ENCODE measurements around the gene PTPRH.
"Not testable (repeated sequence)": the region's sequence is repeated elsewhere in the genome, so short reads cannot be mapped to it uniquely, and the experiment has no call there.

Gene PTPRH

GRCh38 chr19:55244004-55244680 lies 34.8 kb upstream of the PTPRH start:
- no peak for DNase-seq

DNA sequence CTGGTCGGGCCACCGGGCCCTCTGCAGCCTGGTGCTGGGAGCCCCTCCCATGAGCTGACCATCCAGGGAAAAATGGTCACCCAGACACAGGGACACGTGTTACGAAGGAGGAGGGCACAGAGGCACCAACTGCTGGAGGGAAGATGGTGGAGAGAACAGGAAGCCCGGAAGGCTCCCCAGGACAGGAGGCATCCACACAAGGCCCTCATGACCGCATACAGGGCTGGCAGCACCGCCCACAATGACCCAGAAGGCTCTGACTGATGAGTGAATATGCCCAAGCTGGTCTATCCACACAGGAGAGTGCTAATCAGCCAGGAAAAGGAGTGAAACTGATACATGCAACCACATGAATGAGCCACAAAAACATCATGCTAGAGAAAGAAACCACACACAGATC lies 33.2 kb upstream of the PTPRH start:
- DNase-seq: no peak

- no peak for DNase-seq
These were observed 32.7 kb upstream of the PTPRH start for GRCh38 chr19:55241935-55242464.

GRCh38 chr19:55241143-55241934 lies 32.0 kb upstream of the PTPRH start:
- DNase-seq: no peak

- no peak for DNase-seq
These were observed 31.4 kb upstream of the PTPRH start for GRCh38 chr19:55240713-55241020.

- no peak for DNase-seq
These were observed 29.7 kb upstream of the PTPRH start for GRCh38 chr19:55239004-55239403.

- DNase-seq: no peak
These were observed 28.7 kb upstream of the PTPRH start for GRCh38 chr19:55238030-55238429.

GRCh38 chr19:55232986-55233385 lies 23.7 kb upstream of the PTPRH start:
- DNase-seq: no peak

- no peak for DNase-seq
These were observed 22.9 kb upstream of the PTPRH start for GRCh38 chr19:55232286-55232602.

- DNase-seq: no peak
These were observed 22.3 kb upstream of the PTPRH start for GRCh38 chr19:55231391-55232285.

GRCh38 chr19:55230780-55231179 lies 21.5 kb upstream of the PTPRH start:
- no peak for DNase-seq

GRCh38 chr19:55230329-55230728 lies 21.0 kb upstream of the PTPRH start:
- DNase-seq: no peak

DNA sequence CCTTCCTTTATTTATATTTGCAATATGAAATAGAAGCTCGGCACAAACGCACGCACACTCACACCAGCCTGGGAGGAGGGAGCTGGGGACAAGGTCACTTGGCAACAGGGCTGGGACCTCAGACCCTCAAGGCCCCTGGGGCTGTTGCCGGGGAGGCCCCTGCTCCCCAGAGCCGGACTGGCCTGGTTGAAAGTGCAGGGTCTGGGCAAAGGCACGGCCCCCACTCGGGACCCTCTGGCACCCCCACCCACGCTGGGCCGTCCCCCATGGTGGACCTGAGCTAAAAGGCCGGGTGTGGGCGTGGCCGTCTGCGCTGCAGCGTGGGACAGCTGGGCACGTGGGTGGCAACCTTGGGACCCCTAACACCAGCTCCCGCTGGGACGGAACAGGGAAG lies 20.5 kb upstream of the PTPRH start:
- DNase-seq: no peak

GRCh38 chr19:55229145-55229788 lies 20.0 kb upstream of the PTPRH start:
- DNase-seq: no peak

- DNase-seq: no peak
These were observed 19.2 kb upstream of the PTPRH start, which contains the start of gene TMEM86B for GRCh38 chr19:55228403-55229031. Gene TMEM86B (minus strand): TSS chr19:55228763. CDS start chr19:55228741, 22 bp downstream.

DNA sequence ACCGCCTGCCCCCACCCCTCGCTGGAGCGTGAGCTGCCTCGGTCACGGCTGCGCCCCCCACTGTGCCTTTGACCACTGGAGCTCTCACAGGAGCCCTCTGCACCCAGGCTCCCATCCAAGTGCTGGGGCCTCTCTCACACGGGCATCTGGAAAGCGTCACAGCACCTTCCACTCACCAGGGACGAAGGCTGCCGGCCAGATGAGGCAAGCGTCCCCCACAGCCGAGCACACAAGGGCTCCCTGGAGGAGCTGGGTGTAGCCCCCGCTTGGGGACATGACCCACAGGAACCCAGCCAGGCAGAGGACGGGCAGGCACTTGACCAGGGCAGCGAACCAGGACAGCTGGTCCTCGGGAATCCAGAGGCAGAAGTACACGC lies 18.7 kb upstream of the PTPRH start:
- DNase-seq: no peak

GRCh38 chr19:55227241-55228014 lies 18.1 kb upstream of the PTPRH start:
- no peak for DNase-seq

- DNase-seq: no peak
These were observed 17.5 kb upstream of the PTPRH start for GRCh38 chr19:55226788-55227187.

- no peak for DNase-seq
These were observed 17.0 kb upstream of the PTPRH start for GRCh38 chr19:55226273-55226672.

DNA sequence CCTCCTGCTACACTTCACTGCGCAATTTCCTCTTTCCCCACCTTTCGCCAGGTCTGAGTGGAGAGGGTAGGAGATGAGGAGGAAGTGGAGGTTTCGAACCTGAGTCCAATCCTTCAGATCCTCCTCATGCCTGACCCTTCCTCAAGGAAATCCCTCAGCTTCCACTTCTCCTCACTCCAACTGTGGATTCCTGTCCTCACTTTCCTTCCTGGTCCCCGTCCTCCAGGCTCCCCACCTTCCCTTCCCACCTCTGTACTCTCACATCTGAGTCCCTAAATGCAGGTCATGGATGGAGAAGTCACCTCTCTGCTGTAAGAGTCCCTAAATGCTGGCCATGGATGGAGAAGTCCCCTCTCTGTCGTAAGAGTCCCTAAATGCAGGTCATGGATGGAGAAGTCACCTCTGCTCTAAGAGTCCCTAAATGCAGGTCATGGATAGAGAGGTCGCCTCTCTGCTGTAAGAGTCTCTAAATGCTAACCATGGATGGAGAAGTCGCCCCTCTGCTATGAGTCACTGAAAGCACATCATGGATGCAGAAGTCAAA lies 16.2 kb upstream of the PTPRH start:
- DNase-seq: no peak

- DNase-seq: not testable (repeated sequence)
These were observed 15.5 kb upstream of the PTPRH start for GRCh38 chr19:55224679-55225414.

Measured in NCI-H524 (cell line).